Muscle layer of colon (tissue), 2 donors: ENCODE data around the gene SCYGR3.

ENCODE experiments used
- H3K27ac ChIP-seq: one replicate; pipeline ENCODE4 v1.7.0; 2013; ENCODE audit warnings: low read depth, mild to moderate bottlenecking, low read length, moderate library complexity
- H3K27me3 ChIP-seq, 2 donors: one replicate each; pipeline ENCODE4 v1.7.0; 2013; ENCODE audit warnings: low read length in 2 of 2, mild to moderate bottlenecking in 2 of 2; ENCODE audit not compliant: insufficient read depth in 2 of 2, control insufficient read depth in 1 of 2
- H3K36me3 ChIP-seq: one replicate; pipeline ENCODE4 v1.7.0; 2013; ENCODE audit warnings: mild to moderate bottlenecking, low read length; ENCODE audit not compliant: insufficient read depth
- H3K4me1 ChIP-seq: one replicate; pipeline ENCODE4 v1.7.0; 2013; ENCODE audit warnings: mild to moderate bottlenecking, low read length; ENCODE audit not compliant: insufficient read depth
- H3K4me3 ChIP-seq, 2 donors: one replicate each; pipeline ENCODE4 v1.7.0; 2013; ENCODE audit warnings: low read length in 2 of 2, low read depth in 1 of 2, mild to moderate bottlenecking in 1 of 2, moderate library complexity in 1 of 2
- H3K9ac ChIP-seq: one replicate; pipeline ENCODE4 v1.7.0; 2013; ENCODE audit warnings: low read length
- H3K9me3 ChIP-seq: one replicate; pipeline ENCODE4 v1.7.0; 2013; ENCODE audit warnings: mild to moderate bottlenecking, low read length
- donor health status: abdominal sarcoma.
- donor health status: Adenocarcinoma of cecum.

Gene SCYGR3

DNA sequence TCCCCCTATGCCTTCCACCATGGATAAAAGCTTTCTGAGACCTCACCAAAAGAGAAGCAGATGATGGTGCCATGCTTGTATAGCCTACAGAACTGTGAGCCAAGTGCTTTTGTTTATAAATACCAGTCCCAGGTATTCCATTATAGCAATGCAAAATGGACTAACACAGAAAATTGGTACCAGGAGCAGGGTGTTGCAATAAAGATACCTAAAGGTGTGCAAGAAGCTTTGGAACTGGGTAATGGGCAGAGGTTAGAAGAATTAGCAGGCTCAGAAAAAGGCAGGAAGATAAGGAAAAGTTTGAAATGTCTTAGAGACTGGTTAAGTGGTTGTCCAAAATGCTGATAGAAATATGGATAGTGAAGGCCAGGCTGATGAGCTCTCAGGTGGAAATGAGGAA lies 32.3 kb downstream of the SCYGR3 start:
- Histone ChIP-seq H3K4me3 (no peak overlapping the region), H3K27me3 (no peaks in the 10 kb centered on the region), H3K9ac (no peak overlapping the region), H3K36me3 (no peaks in the 10 kb centered on the region), H3K27ac (no peak overlapping the region), H3K9me3 (no peaks in the 10 kb centered on the region), H3K4me1 (no peaks in the 10 kb centered on the region)

DNA sequence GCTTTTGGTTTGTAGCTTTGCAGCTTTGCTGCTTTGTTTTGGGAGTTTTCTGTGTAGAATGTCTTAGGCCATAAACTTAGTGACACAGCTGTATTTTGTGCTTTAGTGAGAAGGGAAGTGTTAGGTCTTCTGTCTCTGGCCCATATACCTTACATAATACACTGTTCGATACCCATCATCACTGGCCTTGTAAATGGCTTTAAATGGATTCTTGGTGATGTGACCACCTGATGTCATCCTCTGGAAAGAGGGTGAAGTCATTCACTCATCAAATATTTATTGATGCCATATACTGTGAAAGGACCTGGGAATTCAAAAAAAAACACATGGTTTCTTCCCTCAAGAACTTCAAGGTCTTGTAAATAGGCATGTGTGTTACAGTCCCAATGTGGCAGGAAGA lies 34.8 kb downstream of the SCYGR3 start:
- no peak overlapping the region for H3K9ac ChIP-seq
- H3K27me3 ChIP-seq, result no peaks in the 10 kb centered on the region
- H3K9me3 ChIP-seq, result no peaks in the 10 kb centered on the region
- H3K4me3 ChIP-seq, result no peak overlapping the region
- H3K36me3 ChIP-seq, result no peaks in the 10 kb centered on the region
- no peak overlapping the region for H3K27ac ChIP-seq
- H3K4me1 ChIP-seq, result no peaks in the 10 kb centered on the region

DNA sequence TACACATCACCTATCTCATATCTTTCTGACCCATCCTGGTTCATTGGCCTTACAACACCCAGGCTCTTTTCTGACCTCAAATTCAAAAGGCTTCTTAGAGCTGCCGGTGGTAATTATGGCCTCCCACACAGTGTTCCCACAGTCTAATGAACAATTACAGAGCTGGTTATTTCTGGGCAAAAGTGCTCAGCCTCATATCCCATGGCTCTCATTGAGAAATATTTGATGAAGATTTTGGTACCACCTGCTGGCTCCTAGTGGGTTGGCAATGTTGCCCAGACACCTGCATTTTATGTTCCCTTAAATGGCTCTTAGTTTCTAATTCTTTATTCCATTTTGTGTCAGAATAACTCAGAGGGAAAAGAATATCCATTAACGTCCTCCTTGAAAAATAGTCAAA lies 36.0 kb downstream of the SCYGR3 start:
- Histone ChIP-seq H3K9me3 (no peaks in the 10 kb centered on the region), H3K4me3 (no peak overlapping the region), H3K27ac (no peak overlapping the region), H3K9ac (no peak overlapping the region), H3K27me3 (no peaks in the 10 kb centered on the region), H3K36me3 (no peaks in the 10 kb centered on the region), H3K4me1 (no peaks in the 10 kb centered on the region)

DNA sequence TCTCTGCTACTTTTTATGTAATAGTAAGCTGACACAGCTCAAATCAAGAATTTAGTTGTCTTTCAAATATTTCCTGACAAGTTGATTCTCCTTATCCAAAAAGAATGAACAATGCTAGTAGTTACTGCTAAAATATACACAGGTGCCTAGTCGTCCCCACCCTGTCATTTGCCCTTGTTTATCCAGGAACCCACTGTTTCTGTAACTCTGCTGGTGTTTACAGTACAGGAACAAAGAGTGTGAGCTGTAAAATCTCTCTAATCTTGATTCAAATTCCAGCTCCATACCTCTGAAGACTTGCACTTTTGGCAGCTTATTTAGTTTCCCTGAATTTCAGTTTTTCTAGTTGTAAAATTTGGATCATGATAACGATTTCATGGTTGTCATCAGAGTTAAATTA lies 37.1 kb downstream of the SCYGR3 start:
- Histone ChIP-seq H3K27ac (no peak overlapping the region), H3K4me1 (no peaks in the 10 kb centered on the region), H3K27me3 (no peaks in the 10 kb centered on the region), H3K36me3 (no peaks in the 10 kb centered on the region), H3K9me3 (no peaks in the 10 kb centered on the region), H3K9ac (no peak overlapping the region), H3K4me3 (no peak overlapping the region)

DNA sequence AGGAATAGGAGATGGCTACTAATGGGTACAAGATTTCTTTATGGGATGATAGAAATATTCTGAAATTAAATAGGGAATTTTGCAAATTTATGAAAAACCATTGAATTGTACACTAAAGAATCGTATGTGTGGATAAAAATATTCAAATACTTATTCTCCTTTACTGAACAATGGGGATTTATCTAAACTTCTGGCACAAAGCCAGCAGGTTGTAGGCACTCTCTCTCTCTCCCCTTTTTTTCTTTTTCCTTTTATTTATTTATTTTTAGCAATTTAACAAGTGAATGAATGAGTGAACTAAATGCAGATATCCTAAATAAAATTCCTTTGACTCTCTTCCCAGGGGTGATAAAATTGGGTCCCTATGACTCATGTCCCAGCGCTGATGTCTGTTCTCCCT lies 37.8 kb downstream of the SCYGR3 start:
- no peaks in the 10 kb centered on the region for H3K9me3 ChIP-seq
- no peaks in the 10 kb centered on the region for H3K27me3 ChIP-seq
- no peak overlapping the region for H3K4me3 ChIP-seq
- H3K36me3 ChIP-seq, result no peaks in the 10 kb centered on the region
- no peak overlapping the region for H3K9ac ChIP-seq
- H3K4me1 ChIP-seq, result no peaks in the 10 kb centered on the region
- no peak overlapping the region for H3K27ac ChIP-seq

DNA sequence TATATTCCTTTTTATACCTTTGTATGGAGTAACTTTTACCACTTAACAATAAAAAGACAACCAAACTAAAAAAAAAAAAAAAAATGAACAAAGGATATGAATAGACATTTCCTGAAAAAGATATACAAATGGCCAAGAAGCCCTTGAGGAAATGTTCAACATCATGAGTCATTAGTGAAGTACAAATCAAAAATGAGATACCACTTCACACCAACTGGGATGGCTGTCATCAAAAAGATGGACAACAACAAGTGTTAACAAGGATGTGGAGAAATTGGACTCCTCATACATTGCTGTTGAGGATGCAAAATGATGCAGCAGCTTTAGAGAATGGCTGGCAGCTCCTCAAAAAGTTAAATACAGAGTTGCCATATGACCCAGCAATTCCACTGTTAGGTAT lies 38.5 kb downstream of the SCYGR3 start:
- H3K27me3 ChIP-seq, result no peaks in the 10 kb centered on the region
- no peak overlapping the region for H3K9ac ChIP-seq
- no peak overlapping the region for H3K27ac ChIP-seq
- no peak overlapping the region for H3K4me3 ChIP-seq
- H3K4me1 ChIP-seq, result no peaks in the 10 kb centered on the region
- H3K36me3 ChIP-seq, result no peaks in the 10 kb centered on the region
- H3K9me3 ChIP-seq, result no peaks in the 10 kb centered on the region

DNA sequence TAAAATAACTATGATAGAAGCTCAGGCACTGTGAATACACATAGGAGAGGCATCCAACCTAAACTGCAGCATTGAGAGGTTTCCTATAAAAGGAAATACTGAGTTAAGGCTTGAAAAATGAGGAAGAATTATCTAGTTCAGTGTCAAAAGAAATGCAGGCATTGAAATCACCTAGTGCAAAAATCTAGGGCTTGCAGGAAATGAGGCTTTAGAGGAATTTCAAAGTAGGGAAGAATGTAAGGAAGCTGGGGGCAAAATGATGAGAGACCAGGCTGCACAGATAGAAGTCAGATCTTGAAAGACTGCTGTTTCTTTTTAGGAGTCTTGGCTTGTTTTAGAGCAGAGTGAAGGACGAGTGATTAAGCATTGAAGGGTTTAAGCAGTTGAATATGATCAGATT lies 44.0 kb downstream of the SCYGR3 start:
- Histone ChIP-seq H3K27ac (no peak overlapping the region), H3K4me1 (no peaks in the 10 kb centered on the region), H3K9me3 (no peaks in the 10 kb centered on the region), H3K4me3 (no peak overlapping the region), H3K9ac (no peak overlapping the region), H3K27me3 (no peaks in the 10 kb centered on the region), H3K36me3 (no peaks in the 10 kb centered on the region)

DNA sequence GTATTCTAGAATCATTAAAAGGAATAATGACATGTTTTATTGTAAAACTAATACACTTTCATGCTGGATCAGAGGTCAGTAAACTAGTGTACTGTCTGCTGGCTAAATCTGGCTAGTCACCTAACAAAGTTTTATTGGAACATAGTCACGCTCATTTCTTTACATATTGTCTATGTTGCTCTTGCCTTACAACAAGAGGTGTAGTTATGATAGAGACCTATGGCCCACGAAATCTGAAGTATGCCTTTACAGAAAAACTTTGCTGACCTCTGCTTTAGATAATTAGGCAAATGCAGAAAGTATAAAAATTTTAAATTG lies 45.8 kb downstream of the SCYGR3 start:
- H3K9me3 ChIP-seq, result no peaks in the 10 kb centered on the region
- H3K9ac ChIP-seq, result no peak overlapping the region
- H3K4me3 ChIP-seq, result no peak overlapping the region
- no peak overlapping the region for H3K27ac ChIP-seq
- no peaks in the 10 kb centered on the region for H3K27me3 ChIP-seq
- H3K36me3 ChIP-seq, result no peaks in the 10 kb centered on the region
- no peaks in the 10 kb centered on the region for H3K4me1 ChIP-seq

DNA sequence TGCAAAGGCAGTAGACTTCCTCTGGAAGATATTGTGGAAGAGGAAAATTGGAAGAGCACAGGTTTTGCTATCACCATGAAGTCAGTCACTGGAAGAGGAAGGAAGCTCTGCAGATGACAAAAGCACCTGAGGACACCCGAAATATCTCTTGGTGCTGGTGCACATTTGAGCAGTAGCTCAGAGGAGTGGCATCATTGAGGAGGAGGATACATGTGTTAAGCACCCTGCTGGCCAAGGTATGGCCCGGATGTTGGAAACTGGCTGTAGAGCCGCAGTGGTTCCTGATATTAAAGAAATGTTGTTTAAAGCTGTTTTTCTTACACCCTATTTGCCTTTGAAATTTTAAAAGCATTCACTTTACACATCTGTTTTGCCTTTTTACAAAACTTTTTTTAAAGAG lies 48.6 kb downstream of the SCYGR3 start:
- Histone ChIP-seq H3K27ac (no peak overlapping the region), H3K27me3 (no peaks in the 10 kb centered on the region), H3K4me1 (no peaks in the 10 kb centered on the region), H3K4me3 (no peak overlapping the region), H3K9ac (no peak overlapping the region), H3K9me3 (no peaks in the 10 kb centered on the region), H3K36me3 (no peaks in the 10 kb centered on the region)

DNA sequence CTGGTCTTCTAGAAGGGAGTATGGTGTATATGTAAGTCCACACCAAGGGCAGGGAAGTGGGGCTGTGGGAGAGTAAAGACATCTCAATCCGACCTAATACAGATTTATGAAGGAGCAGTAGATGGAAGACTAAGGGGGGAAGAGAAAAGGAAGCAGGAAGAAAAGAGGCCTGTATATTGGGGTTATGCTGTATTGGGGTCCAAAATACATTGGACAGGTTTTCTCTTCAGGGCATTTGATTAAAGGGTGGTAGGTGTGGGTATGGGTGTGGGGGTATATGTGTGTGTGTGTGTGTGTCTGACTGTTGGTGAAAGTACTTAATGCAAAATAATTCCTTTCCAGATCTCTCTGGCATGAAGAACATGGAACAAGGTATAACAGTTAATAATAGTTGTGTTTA lies 49.6 kb downstream of the SCYGR3 start:
- no peaks in the 10 kb centered on the region for H3K36me3 ChIP-seq
- H3K9ac ChIP-seq, result no peak overlapping the region
- no peaks in the 10 kb centered on the region for H3K4me1 ChIP-seq
- no peaks in the 10 kb centered on the region for H3K27me3 ChIP-seq
- no peak overlapping the region for H3K27ac ChIP-seq
- no peaks in the 10 kb centered on the region for H3K9me3 ChIP-seq
- H3K4me3 ChIP-seq, result no peak overlapping the region
